Loucy (cell line): ENCODE data around the gene CUL9.

ENCODE experiments used
- H2AFZ ChIP-seq: fragments of 200-600 bp; sonication (generic); 2 replicates; pipeline ENCODE4 v1.6.0; 2016; ENCODE audit warnings: antibody characterized with exemption, mild to moderate bottlenecking, low read length, moderate library complexity
- H3F3A ChIP-seq: fragments of 200-600 bp; 2 replicates; pipeline ENCODE4 v1.6.0; 2016; ENCODE audit warnings: antibody characterized with exemption, low read depth, mild to moderate bottlenecking
- H3K27me3 ChIP-seq: fragments of 200-600 bp; sonication (generic); 2 replicates; pipeline ENCODE4 v1.6.1; 2014; ENCODE audit warnings: low read length, mild to moderate bottlenecking; ENCODE audit not compliant: insufficient read depth, poor library complexity, severe bottlenecking
- H3K36me3 ChIP-seq: fragments of 200-600 bp; sonication (generic); 2 replicates; pipeline ENCODE4 v1.6.1; 2016; ENCODE audit warnings: low read length; ENCODE audit not compliant: insufficient read depth
- H3K4me1 ChIP-seq: fragments of 200-600 bp; sonication (generic); 2 replicates; pipeline ENCODE4 v1.5.1; 2014; ENCODE audit warnings: low read length, mild to moderate bottlenecking; ENCODE audit not compliant: insufficient read depth, poor library complexity, severe bottlenecking
- H3K4me2 ChIP-seq: fragments of 200-600 bp; sonication (generic); 2 replicates; pipeline ENCODE4 v1.6.0; 2014; ENCODE audit warnings: antibody characterized with exemption, low read length, low read depth, mild to moderate bottlenecking; ENCODE audit not compliant: poor library complexity, severe bottlenecking
- H3K4me3 ChIP-seq: fragments of 200-600 bp; sonication (generic); 2 replicates; pipeline ENCODE4 v1.5.1; 2014; ENCODE audit warnings: low read length, mild to moderate bottlenecking, mixed read lengths; ENCODE audit not compliant: poor library complexity, severe bottlenecking
- H3K79me2 ChIP-seq: fragments of 200-600 bp; sonication (generic); 2 replicates; pipeline ENCODE4 v1.6.1; 2014; ENCODE audit warnings: low read length; ENCODE audit not compliant: insufficient read depth
- H3K9ac ChIP-seq: fragments of 200-600 bp; sonication (generic); 2 replicates; pipeline ENCODE4 v1.6.0; 2014; ENCODE audit warnings: mild to moderate bottlenecking, low read depth, low read length, moderate library complexity; ENCODE audit not compliant: poor library complexity, severe bottlenecking
- H3K9me2 ChIP-seq: fragments of 200-600 bp; sonication (generic); replicated peaks from 2 replicates; pipeline ENCODE4 v1.6.1; 2016; ENCODE audit warnings: low read depth, low read length, mixed read lengths
- H3K9me3 ChIP-seq: fragments of 200-600 bp; sonication (generic); 2 replicates; pipeline ENCODE4 v1.6.1; 2014; ENCODE audit warnings: mild to moderate bottlenecking, antibody characterized with exemption, low read length, low read depth; ENCODE audit not compliant: insufficient read depth
- H4K20me1 ChIP-seq: fragments of 200-600 bp; sonication (generic); 2 replicates; pipeline ENCODE4 v1.6.0; 2014; ENCODE audit warnings: antibody characterized with exemption, low read length, mild to moderate bottlenecking; ENCODE audit not compliant: insufficient read depth, poor library complexity, severe bottlenecking
- EZH2phosphoT487 ChIP-seq: fragments of 200-600 bp; IDR thresholded peaks from 2 replicates; pipeline ENCODE4 v1.6.1; 2018; ENCODE audit warnings: antibody characterized with exemption, mild to moderate bottlenecking, moderate library complexity, borderline replicate concordance
- TF ChIP-seq, protein P1 (sequence below): fragments of 200-600 bp; sonication (generic); conservative IDR thresholded peaks from 2 replicates; pipeline ENCODE4 v1.5.1; 2014; ENCODE audit warnings: mild to moderate bottlenecking, antibody characterized with exemption, low read length

The CUL9 gene

DNA sequence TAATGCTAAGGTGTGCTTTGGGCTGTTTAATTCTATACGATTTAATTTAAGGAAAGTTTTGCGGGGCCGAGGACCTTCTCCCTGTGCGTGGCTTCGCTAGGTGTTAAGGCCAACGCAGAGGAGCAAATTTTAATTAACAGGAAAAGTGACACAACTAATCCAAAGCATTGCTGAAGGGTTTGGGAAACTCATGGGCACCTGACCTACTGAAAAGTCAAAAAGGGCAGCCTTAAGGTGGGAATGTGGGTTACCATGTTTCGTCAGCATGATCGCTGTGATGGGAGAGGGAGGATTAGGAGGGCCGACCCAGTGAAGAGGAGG is 415 bp upstream of the CUL9 start:
- Histone ChIP-seq H3K27me3 (no peaks in the 10 kb centered on the region), H3K9ac (peak overlapping the region; percentile 97), H2AFZ (peak overlapping the region; percentile 86; the same call in 1 of the 2 replicates), H3K9me3 (no peaks in the 10 kb centered on the region), H3K4me3 (peak overlapping the region; percentile 100), H3K36me3 (peaks cover 30% of the 10 kb centered on the region; the same call in 1 of the 2 replicates), H3K79me2 (peaks cover 41% of the 10 kb centered on the region), H3K4me1 (peaks cover 44% of the 10 kb centered on the region), H3F3A (peaks cover 16% of the 10 kb centered on the region), H4K20me1 (peaks cover 4% of the 10 kb centered on the region), H3K9me2 (no peaks in the 10 kb centered on the region), H3K4me2 (peak overlapping the region; percentile 96)
- TF ChIP-seq EZH2phosphoT487 = no peak
- TF ChIP-seq, protein P1, sequence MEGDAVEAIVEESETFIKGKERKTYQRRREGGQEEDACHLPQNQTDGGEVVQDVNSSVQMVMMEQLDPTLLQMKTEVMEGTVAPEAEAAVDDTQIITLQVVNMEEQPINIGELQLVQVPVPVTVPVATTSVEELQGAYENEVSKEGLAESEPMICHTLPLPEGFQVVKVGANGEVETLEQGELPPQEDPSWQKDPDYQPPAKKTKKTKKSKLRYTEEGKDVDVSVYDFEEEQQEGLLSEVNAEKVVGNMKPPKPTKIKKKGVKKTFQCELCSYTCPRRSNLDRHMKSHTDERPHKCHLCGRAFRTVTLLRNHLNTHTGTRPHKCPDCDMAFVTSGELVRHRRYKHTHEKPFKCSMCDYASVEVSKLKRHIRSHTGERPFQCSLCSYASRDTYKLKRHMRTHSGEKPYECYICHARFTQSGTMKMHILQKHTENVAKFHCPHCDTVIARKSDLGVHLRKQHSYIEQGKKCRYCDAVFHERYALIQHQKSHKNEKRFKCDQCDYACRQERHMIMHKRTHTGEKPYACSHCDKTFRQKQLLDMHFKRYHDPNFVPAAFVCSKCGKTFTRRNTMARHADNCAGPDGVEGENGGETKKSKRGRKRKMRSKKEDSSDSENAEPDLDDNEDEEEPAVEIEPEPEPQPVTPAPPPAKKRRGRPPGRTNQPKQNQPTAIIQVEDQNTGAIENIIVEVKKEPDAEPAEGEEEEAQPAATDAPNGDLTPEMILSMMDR = no peak

DNA sequence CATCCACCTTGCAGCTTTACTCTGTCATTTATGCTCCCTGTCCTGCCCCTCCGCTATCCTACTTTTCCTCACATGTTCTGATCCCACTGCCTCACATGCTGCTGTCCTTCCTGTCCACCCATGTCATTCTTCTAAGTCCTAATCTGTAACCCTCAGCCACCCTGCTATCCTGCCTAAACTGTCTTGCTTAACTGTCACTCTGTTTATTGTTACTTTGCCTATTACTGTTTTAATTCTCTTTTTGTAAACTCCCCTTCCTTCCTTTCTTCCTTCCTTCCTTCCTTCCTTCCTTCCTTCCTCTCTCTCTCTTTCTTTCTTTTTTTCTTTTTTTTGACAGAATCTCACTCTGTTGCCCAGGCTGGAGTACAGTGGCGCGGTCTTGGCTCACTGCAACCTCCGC is 1.4 kb downstream of the CUL9 start:
- TF ChIP-seq, protein P1 = no peak
- no peak for TF ChIP-seq EZH2phosphoT487
- peak overlapping the region; percentile 96 for H3K4me2 ChIP-seq
- H3K4me1 ChIP-seq = peaks cover 44% of the 10 kb centered on the region
- no peaks in the 10 kb centered on the region for H3K9me2 ChIP-seq
- H3K4me3 ChIP-seq = peak overlapping the region; percentile 100
- no peaks in the 10 kb centered on the region for H4K20me1 ChIP-seq
- peaks cover 16% of the 10 kb centered on the region for H3F3A ChIP-seq
- no peaks in the 10 kb centered on the region for H3K27me3 ChIP-seq
- H3K79me2 ChIP-seq = peaks cover 32% of the 10 kb centered on the region
- H2AFZ ChIP-seq = no peak overlapping the region
- H3K9ac ChIP-seq = peak overlapping the region; percentile 97
- peaks cover 28% of the 10 kb centered on the region; the same call in 1 of the 2 replicates for H3K36me3 ChIP-seq
- no peaks in the 10 kb centered on the region for H3K9me3 ChIP-seq

DNA sequence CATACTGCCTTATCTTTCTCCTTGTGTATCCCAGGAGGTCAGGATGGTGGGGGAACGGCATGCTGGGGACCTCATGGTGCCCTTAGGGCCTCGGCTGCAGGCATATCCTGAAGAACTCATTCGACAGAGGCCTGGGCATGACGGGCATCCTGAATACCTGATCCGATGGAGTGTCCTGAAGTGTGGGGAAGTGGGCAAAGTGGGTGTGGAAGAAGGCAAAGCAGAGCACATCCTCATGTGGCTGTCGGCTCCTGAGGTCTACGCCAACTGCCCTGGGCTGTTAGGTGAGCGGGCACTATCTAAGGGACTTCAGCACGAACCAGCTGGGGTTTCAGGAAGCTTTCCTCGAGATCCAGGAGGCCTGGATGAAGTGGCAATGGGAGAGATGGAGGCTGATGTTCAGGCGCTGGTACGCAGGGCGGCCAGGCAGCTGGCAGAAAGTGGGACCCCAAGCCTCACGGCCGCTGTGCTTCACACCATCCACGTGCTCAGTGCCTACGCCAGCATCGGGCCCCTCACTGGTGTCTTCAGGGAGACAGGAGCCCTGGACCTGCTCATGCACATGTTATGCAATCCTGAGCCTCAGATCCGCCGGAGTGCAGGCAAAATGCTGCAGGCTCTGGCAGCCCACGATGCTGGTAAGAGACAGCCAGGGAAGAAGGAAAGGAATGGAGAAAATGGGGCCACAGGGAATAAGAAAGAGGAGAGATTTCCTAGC is 2.4 kb downstream of the CUL9 start:
- peaks cover 16% of the 10 kb centered on the region for H3F3A ChIP-seq
- H3K79me2 ChIP-seq = peaks cover 32% of the 10 kb centered on the region
- H3K9me2 ChIP-seq = no peaks in the 10 kb centered on the region
- no peak overlapping the region for H2AFZ ChIP-seq
- TF ChIP-seq EZH2phosphoT487 = no peak
- TF ChIP-seq, protein P1 = no peak
- H3K9me3 ChIP-seq = no peaks in the 10 kb centered on the region
- H3K36me3 ChIP-seq = peaks cover 18% of the 10 kb centered on the region; the same call in 1 of the 2 replicates
- no peaks in the 10 kb centered on the region for H4K20me1 ChIP-seq
- peaks cover 44% of the 10 kb centered on the region for H3K4me1 ChIP-seq
- H3K9ac ChIP-seq = peak overlapping the region; percentile 35
- H3K27me3 ChIP-seq = no peaks in the 10 kb centered on the region
- peak overlapping the region; percentile 31 for H3K4me3 ChIP-seq
- peak overlapping the region; percentile 96 for H3K4me2 ChIP-seq
